ENCODE measurements around the gene NFATC2IP.

DNA sequence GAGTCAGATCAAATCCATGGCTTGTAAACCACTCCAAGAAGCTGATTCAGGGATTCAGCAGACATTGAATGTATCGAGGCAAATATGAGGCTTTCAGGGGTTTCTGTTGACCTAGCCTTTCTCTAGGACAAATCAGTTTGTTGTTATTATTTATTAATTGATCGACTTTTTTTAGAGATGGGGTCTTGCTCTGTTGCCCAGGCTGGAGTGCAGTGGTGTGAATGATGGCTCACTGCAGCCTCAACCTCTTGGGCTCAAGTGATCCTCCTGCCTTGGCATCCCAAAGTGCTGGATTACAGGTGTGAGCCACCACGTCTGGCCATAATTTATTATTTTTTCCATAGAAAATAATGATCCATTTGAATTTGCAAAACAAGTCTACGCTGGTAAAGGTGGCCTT is 61.1 kb downstream of the NFATC2IP start:
- TF ChIP-seq POLR2A (IDR thresholded peaks at IDR 0.05), result no peak
- TF ChIP-seq, protein P1, sequence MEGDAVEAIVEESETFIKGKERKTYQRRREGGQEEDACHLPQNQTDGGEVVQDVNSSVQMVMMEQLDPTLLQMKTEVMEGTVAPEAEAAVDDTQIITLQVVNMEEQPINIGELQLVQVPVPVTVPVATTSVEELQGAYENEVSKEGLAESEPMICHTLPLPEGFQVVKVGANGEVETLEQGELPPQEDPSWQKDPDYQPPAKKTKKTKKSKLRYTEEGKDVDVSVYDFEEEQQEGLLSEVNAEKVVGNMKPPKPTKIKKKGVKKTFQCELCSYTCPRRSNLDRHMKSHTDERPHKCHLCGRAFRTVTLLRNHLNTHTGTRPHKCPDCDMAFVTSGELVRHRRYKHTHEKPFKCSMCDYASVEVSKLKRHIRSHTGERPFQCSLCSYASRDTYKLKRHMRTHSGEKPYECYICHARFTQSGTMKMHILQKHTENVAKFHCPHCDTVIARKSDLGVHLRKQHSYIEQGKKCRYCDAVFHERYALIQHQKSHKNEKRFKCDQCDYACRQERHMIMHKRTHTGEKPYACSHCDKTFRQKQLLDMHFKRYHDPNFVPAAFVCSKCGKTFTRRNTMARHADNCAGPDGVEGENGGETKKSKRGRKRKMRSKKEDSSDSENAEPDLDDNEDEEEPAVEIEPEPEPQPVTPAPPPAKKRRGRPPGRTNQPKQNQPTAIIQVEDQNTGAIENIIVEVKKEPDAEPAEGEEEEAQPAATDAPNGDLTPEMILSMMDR (IDR thresholded peaks at IDR 0.05), result no peak

Measured in tibial nerve (tissue), 3 donors.